ENCODE data around the gene PGBD5.

DNA sequence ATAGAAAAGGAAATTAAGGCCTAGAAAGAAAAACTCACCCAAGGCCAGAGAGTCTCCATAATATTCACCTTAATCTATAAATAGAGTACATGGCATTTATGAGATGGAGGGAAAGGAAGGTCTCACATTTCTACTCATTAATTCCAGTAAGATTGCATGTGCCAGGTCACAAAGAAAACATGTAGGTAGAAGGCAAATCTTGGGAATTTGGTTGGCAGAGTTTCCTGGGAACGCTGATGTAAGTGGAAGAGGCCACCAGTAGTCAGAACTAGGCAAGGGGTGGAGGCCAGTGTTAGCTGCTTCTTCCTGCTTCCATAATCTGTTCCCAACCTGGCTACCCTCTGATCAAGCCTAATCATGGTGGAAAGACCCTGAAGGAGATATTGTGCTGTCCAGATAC is 29.2 kb upstream of the PGBD5 start:
- TF ChIP-seq, protein P1, sequence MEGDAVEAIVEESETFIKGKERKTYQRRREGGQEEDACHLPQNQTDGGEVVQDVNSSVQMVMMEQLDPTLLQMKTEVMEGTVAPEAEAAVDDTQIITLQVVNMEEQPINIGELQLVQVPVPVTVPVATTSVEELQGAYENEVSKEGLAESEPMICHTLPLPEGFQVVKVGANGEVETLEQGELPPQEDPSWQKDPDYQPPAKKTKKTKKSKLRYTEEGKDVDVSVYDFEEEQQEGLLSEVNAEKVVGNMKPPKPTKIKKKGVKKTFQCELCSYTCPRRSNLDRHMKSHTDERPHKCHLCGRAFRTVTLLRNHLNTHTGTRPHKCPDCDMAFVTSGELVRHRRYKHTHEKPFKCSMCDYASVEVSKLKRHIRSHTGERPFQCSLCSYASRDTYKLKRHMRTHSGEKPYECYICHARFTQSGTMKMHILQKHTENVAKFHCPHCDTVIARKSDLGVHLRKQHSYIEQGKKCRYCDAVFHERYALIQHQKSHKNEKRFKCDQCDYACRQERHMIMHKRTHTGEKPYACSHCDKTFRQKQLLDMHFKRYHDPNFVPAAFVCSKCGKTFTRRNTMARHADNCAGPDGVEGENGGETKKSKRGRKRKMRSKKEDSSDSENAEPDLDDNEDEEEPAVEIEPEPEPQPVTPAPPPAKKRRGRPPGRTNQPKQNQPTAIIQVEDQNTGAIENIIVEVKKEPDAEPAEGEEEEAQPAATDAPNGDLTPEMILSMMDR (conservative IDR thresholded peaks at IDR 0.05 in 1 of 2, IDR thresholded peaks at IDR 0.05 in 1 of 2; ENCODE audit: low read depth in 1 of 2, low read length in 2 of 2) = no peak
- TF ChIP-seq EZH2 (IDR thresholded peaks at IDR 0.05; ENCODE audit: low read length, missing control alignments) = no peak

Data from fibroblast of lung (primary cell).